Measurements from ENCODE around the gene TBC1D7. TPM values are rescaled to one million over a fixed set of nuclear protein-coding genes. Genes with fewer than 3 reads are reported as not detected.

Gene TBC1D7
- total and polyA plus RNA-seq, 2 of the 4 experiments (the other 2 are of a cell fraction), result 14.3 to 22.6 TPM

GRCh38 chr6:13278991-13279390 is 49.3 kb downstream of the TBC1D7 start:
- TF ChIP-seq RFX5 (IDR thresholded peaks at IDR 0.05; ENCODE audit: low read depth, low read length) (no peak), NFE2L2 (IDR thresholded peaks at IDR 0.05; ENCODE audit: low read depth, low read length) (no peak), FOS (IDR thresholded peaks at IDR 0.05; ENCODE audit: low read depth, low read length) (no peak), ELK1 (IDR thresholded peaks at IDR 0.05; ENCODE audit: borderline replicate concordance, low read depth, low read length) (no peak), MAZ (IDR thresholded peaks at IDR 0.05; ENCODE audit: borderline replicate concordance, low read depth, low read length) (no peak), CTCF (conservative IDR thresholded peaks at IDR 0.05; ENCODE audit: low read depth, low read length) (no peak), USF2 (IDR thresholded peaks at IDR 0.05; ENCODE audit: low read depth, low read length) (no peak), RAD21 (IDR thresholded peaks at IDR 0.05; ENCODE audit: low read length) (no peak), RCOR1 (IDR thresholded peaks at IDR 0.05; ENCODE audit: insufficient replicate concordance, low read length) (no peak), BHLHE40 (IDR thresholded peaks at IDR 0.05; ENCODE audit: low read depth, low read length) (no peak), CHD1 (IDR thresholded peaks at IDR 0.05; ENCODE audit: low read depth, low read length) (no peak), SMC3 (IDR thresholded peaks at IDR 0.05; ENCODE audit: low read depth, low read length) (no peak), POLR2A (IDR thresholded peaks at IDR 0.05; ENCODE audit: low read depth, low read length) (no peak), CEBPB (IDR thresholded peaks at IDR 0.05; ENCODE audit: low read depth, low read length) (no peak), MXI1 (IDR thresholded peaks at IDR 0.05; ENCODE audit: borderline replicate concordance, low read depth, low read length) (no peak), MAFK (IDR thresholded peaks at IDR 0.05; ENCODE audit: low read depth, low read length) (no peak)
- no peak overlapping the region for H3K56ac ChIP-seq (ENCODE audit: extremely low read depth, insufficient read depth, low read length)
- no peaks in the 10 kb centered on the region for H4K20me1 ChIP-seq (ENCODE audit: insufficient read depth, low read length)
- H3K18ac ChIP-seq (ENCODE audit: low read depth, low read length), result no peak overlapping the region
- H2AK9ac ChIP-seq (replicated peaks; ENCODE audit: low read depth, low read length, poor library complexity), result no peak overlapping the region
- no peak overlapping the region for H3K23ac ChIP-seq (ENCODE audit: low read depth, low read length)
- H3K4me1 ChIP-seq (ENCODE audit: control insufficient read depth, insufficient read depth, low read length), result no peaks in the 10 kb centered on the region
- dilution Hi-C loops (cut with HindIII; ENCODE audit: low sequenced_read_pairs, unreplicated experiment), result no loop called here
- no peak overlapping the region for H3K4me3 ChIP-seq (ENCODE audit: insufficient read depth, low read depth, low read length)
- H3K79me1 ChIP-seq (ENCODE audit: low read depth in 1 of 2, low read length in 2 of 2), result no peaks in the 10 kb centered on the region
- BruUV-seq (replicated peaks), result no TSS peak
- no peak overlapping the region for H2BK120ac ChIP-seq (ENCODE audit: low read depth, low read length)
- no peaks in the 10 kb centered on the region for H3K9me1 ChIP-seq (ENCODE audit: insufficient read depth, low read length)
- intact Hi-C loops (cut with micrococcal nuclease), result no loop called here
- ChIA-PET CTCF (interaction anchor here (0.9 kb wide), 1 partner anchor 10 kb away, joined by 4 read pairs; no protein-coding TSS in a partner anchor), POLR2A (ENCODE audit: unreplicated experiment) (no interaction called here)
- H4K91ac ChIP-seq (ENCODE audit: insufficient read depth, low read depth, low read length), result no peak overlapping the region
- no peaks in the 10 kb centered on the region for H3K36me3 ChIP-seq (ENCODE audit: control insufficient read depth, insufficient read depth, low read length)
- H3K27me3 ChIP-seq (ENCODE audit: control insufficient read depth, insufficient read depth, low read length), result no peaks in the 10 kb centered on the region
- H2BK5ac ChIP-seq (ENCODE audit: low read depth, low read length, poor library complexity, severe bottlenecking), result no peak overlapping the region
- no peak overlapping the region for H3K4ac ChIP-seq (ENCODE audit: low read depth, low read length)
- H4K5ac ChIP-seq (ENCODE audit: low read depth, low read length), result no peak overlapping the region
- no peak overlapping the region for H3K9ac ChIP-seq (ENCODE audit: low read depth, low read length)
- H2AK5ac ChIP-seq (ENCODE audit: low read depth, low read length), result no peak overlapping the region
- DNase-seq (peak; percentile 2), ATAC-seq (ENCODE audit: low read depth) (no peak)
- in situ Hi-C loops (cut with MboI; ENCODE audit: low sequenced_read_pairs), result no loop called here
- no peak overlapping the region for H2BK15ac ChIP-seq (ENCODE audit: low read depth, low read length)
- H3K14ac ChIP-seq (replicated peaks; ENCODE audit: low read depth, low read length), result no peak overlapping the region
- H3K27ac ChIP-seq (ENCODE audit: insufficient read depth, low read length), result no peak overlapping the region
- no peaks in the 10 kb centered on the region for H3K9me3 ChIP-seq (ENCODE audit: control insufficient read depth, insufficient read depth, low read length)
- H3K4me2 ChIP-seq (ENCODE audit: low read depth, low read length), result no peak overlapping the region
- WGBS, 2 experiments (ENCODE audit: extremely low coverage in 2 of 2, insufficient read length in 1 of 2), result no CpG with 5 or more reads among the region's 4 CpGs
- H2BK20ac ChIP-seq (ENCODE audit: low read depth, low read length), result no peak overlapping the region
- H2AFZ ChIP-seq (replicated peaks; ENCODE audit: low read length, poor library complexity), result no peak overlapping the region
- H4K8ac ChIP-seq (ENCODE audit: low read depth in 2 of 2, low read length in 2 of 2), result no peak overlapping the region
